Panc1 (cell line): ENCODE results near the gene CER1. TPM values are rescaled to one million over a fixed set of nuclear protein-coding genes. Genes with fewer than 3 reads are reported as not detected.

Experiments used
- ATAC-seq: fragments of 200-7000 bp; cut with Tn5 transposase; 2 replicates; pipeline ENCODE4 v1.9.1; 2020; ENCODE audit warnings: mild to moderate bottlenecking, moderate library complexity
- BruUV-seq: library from RNA; stranded (reverse); fragments of 400-500 nt; replicated peaks from 2 replicates; lab custom pipeline; 2021; lab: Mats Ljungman, UMichigan
- CTCF ChIA-PET: fragments of 300-600 bp; sonication (Branson Sonifier 250); formaldehyde crosslinking; loops from one replicate; lab custom pipeline; 2022; ENCODE audit warnings: antibody characterized with exemption; lab: Charles Lee
- POLR2A ChIA-PET: fragments of 300-600 bp; sonication (Branson Sonifier 250); formaldehyde crosslinking; loops from one replicate; lab custom pipeline; 2022; ENCODE audit warnings: antibody characterized with exemption; lab: Charles Lee
- DNase-seq: peaks from one replicate; pipeline ENCODE4 v3.0.0-alpha.2; 2010; ENCODE audit warnings: low read depth, low spot score
- H3K27ac ChIP-seq: 2 replicates; pipeline ENCODE4 v1.5.1; 2011; ENCODE audit warnings: mild to moderate bottlenecking, low read length, inconsistent platforms
- H3K27me3 ChIP-seq: fragments of 200-500 bp; sonication (Bioruptor generic); 2 replicates; pipeline ENCODE4 v1.6.0; 2014; ENCODE audit warnings: low read length, inconsistent platforms; ENCODE audit not compliant: control insufficient read depth, insufficient read depth
- H3K36me3 ChIP-seq: fragments of 200-500 bp; sonication (Bioruptor generic); 2 replicates; pipeline ENCODE4 v1.5.1; 2014; ENCODE audit warnings: inconsistent platforms, mild to moderate bottlenecking, low read length, moderate library complexity; ENCODE audit not compliant: control insufficient read depth, insufficient read depth
- H3K4me1 ChIP-seq: 2 replicates; pipeline ENCODE4 v1.5.1; 2011; ENCODE audit warnings: inconsistent platforms, mild to moderate bottlenecking, low read length, moderate library complexity; ENCODE audit not compliant: control insufficient read depth, insufficient read depth
- H3K4me3 ChIP-seq, 2 experiments: 2 replicates each; pipeline ENCODE4 v1.5.1; 2011 to 2012; ENCODE audit warnings: low read depth in 2 of 2, low read length in 2 of 2, mild to moderate bottlenecking in 2 of 2, inconsistent platforms in 1 of 2, moderate library complexity in 1 of 2
- H3K9me3 ChIP-seq: fragments of 200-500 bp; sonication (Bioruptor generic); 2 replicates; pipeline ENCODE4 v1.5.1; 2014; ENCODE audit warnings: low read depth, mild to moderate bottlenecking, inconsistent platforms, low read length, moderate library complexity; ENCODE audit not compliant: control insufficient read depth, insufficient read depth
- CTCF ChIP-seq: fragments of 450-650 bp; IDR thresholded peaks from 2 replicates; pipeline ENCODE4 v1.5.1; 2017; ENCODE audit warnings: mild to moderate bottlenecking
- POLR2AphosphoS5 ChIP-seq: IDR thresholded peaks from 2 replicates; pipeline ENCODE4 v1.6.1; 2012; ENCODE audit warnings: mild to moderate bottlenecking, low read depth, low read length, moderate library complexity
- REST ChIP-seq, 2 experiments: IDR thresholded peaks; 2 replicates each; pipeline ENCODE4 v1.6.1; 2011 to 2012; ENCODE audit warnings: low read depth in 2 of 2, control low read depth in 1 of 2, low read length in 1 of 2, mild to moderate bottlenecking in 1 of 2, moderate library complexity in 1 of 2; ENCODE audit not compliant: insufficient read depth in 1 of 2
- SIN3A ChIP-seq: IDR thresholded peaks from 2 replicates; pipeline ENCODE4 v1.6.1; 2012; ENCODE audit warnings: low read depth, mild to moderate bottlenecking, low read length, moderate library complexity, borderline replicate concordance; ENCODE audit not compliant: insufficient read depth
- TCF7L2 ChIP-seq: IDR thresholded peaks from 2 replicates; pipeline ENCODE4 v1.6.1; 2011; ENCODE audit warnings: mild to moderate bottlenecking, low read depth, low read length, inconsistent platforms
- in situ Hi-C: cut with HindIII; loops from 2 replicates; pipeline ENCODE4 v1.10.0; 2016; ENCODE audit warnings: low sequenced_read_pairs, low pct_unique_long_range_greater_than_20kb
- intact Hi-C: fragments of 100-400 bp; cut with micrococcal nuclease; formaldehyde crosslinking; loops from one replicate; pipeline ENCODE4 v1.10.0; 2022; ENCODE audit not compliant: unreplicated experiment
- total RNA-seq: library from RNA; stranded (reverse); gene quantifications from one replicate; pipeline ENCODE4 v1.2.1, GENCODE V29; 2021; ENCODE audit not compliant: unreplicated experiment

Gene CER1
- total RNA-seq, 1 experiment from 2014 or later = not detected

- POLR2A ChIA-PET = no interaction called here
- no peak for ATAC-seq
- in situ Hi-C loops = no loop called here
These were observed 3.2 kb downstream of the CER1 start for GRCh38 chr9:14719231-14719923.

GRCh38 chr9:14715102-14715501 lies 7.4 kb downstream of the CER1 start:
- Histone ChIP-seq H3K9me3 (no peaks in the 10 kb centered on the region), H3K27ac (no peak overlapping the region), H3K36me3 (no peaks in the 10 kb centered on the region), H3K27me3 (no peaks in the 10 kb centered on the region), H3K4me3 (no peak overlapping the region), H3K4me1 (no peaks in the 10 kb centered on the region)
- BruUV-seq = no TSS peak
- no peak for TF ChIP-seq TCF7L2
- no peak for TF ChIP-seq POLR2AphosphoS5
- TF ChIP-seq CTCF = no peak
- TF ChIP-seq SIN3A = no peak
- no peak for TF ChIP-seq REST (IDR thresholded peaks at IDR 0.05; ENCODE audit: insufficient read depth in 1 of 2, low read depth in 2 of 2, low read length in 1 of 2)
- CTCF ChIA-PET = no interaction called here
- intact Hi-C loops (no loop called here), in situ Hi-C loops (no loop called here)
- POLR2A ChIA-PET = no interaction called here
- ATAC-seq (no peak), DNase-seq (no peak)

More at GRCh38 chr9:14719231-14719923, 3.2 kb downstream of the CER1 start:
- Histone ChIP-seq H3K27ac (no peak overlapping the region), H3K9me3 (no peaks in the 10 kb centered on the region), H3K4me3 (no peak overlapping the region), H3K36me3 (no peaks in the 10 kb centered on the region), H3K4me1 (no peaks in the 10 kb centered on the region), H3K27me3 (no peaks in the 10 kb centered on the region)
- DNase-seq = no peak
- CTCF ChIA-PET = no interaction called here
- TF ChIP-seq POLR2AphosphoS5 (no peak), REST (IDR thresholded peaks at IDR 0.05; ENCODE audit: insufficient read depth in 1 of 2, low read depth in 2 of 2, low read length in 1 of 2) (no peak), SIN3A (no peak), TCF7L2 (no peak), CTCF (no peak)
- no TSS peak for BruUV-seq
- intact Hi-C loops = no loop called here
